ENCODE data around the gene PAWR. TPM values are rescaled to one million over a fixed set of nuclear protein-coding genes. Genes with fewer than 3 reads are reported as not detected.
"Not testable (repeated sequence)": the region's sequence is repeated elsewhere in the genome, so short reads cannot be mapped to it uniquely, and the experiment has no call there.

PAWR gene
- total RNA-seq, 1 experiment from 2014 or later, result 153 TPM

GRCh38 chr12:79687711-79688260 lies 3.0 kb downstream of the PAWR start:
- peak; percentile 25 for DNase-seq (ENCODE audit: low read depth)

DNA sequence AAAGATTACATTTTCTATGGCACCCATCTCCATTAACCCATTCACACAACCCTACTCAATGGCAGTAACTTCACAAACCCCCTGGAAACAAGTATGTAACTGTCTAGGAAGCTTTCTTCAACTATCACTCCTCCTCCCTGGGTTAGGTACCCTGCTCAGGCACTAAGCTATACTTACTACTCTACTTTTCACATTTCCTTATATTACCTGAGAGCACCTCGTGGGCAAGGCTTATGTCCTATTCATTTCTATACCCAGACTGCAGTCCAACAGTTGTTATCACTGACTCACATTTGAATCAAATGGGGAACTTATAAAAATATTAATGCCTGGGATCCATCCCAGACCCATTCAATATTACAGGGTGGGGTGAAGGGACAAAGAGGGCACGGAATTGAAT lies 4.6 kb downstream of the PAWR start:
- DNase-seq (ENCODE audit: low read depth), result peak; percentile 24

DNA sequence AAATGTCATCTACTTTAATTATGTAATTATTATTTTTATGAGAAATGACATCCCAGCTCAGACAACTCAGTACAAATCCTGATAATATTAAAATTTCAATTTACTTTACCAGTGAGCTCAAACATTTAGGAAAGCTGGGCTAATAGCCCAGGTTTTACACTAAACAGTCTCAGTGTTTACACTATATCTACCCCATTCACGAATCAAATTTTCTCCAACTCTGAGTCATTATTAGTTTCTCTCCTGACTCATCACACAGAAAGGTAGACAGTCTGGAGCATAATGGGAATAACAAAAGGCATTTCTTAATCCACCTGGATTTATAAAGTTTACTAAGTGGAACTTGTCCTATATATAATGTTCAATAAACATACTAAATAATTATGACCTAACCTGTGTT lies 5.7 kb downstream of the PAWR start:
- DNase-seq (ENCODE audit: low read depth), result peak; percentile 75

DNA sequence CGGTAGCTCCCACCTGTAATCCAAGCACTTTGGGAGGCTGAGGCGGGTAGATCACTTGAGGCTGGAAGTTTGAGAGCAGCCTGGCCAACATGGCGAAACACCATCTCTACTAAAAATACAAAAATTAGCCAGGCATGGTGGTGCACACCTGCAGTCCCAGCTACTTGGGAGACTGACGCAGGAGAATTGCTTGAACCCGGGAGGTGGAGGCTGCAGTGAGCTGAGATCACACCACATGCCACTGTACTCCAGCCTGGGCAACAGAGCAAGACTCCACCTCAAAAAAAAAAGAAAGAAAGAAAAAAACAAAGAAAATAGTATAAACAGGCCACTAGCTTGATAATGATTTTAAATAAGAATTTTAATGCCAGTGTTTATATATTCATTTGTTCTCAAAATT lies 6.4 kb downstream of the PAWR start:
- DNase-seq (ENCODE audit: low read depth), result not testable (repeated sequence)

GRCh38 chr12:79682593-79682992 lies 8.2 kb downstream of the PAWR start:
- no peak for DNase-seq (ENCODE audit: low read depth)

- peak; percentile 66 for DNase-seq (ENCODE audit: low read depth)
These were observed 9.7 kb downstream of the PAWR start for GRCh38 chr12:79681008-79681590.

DNA sequence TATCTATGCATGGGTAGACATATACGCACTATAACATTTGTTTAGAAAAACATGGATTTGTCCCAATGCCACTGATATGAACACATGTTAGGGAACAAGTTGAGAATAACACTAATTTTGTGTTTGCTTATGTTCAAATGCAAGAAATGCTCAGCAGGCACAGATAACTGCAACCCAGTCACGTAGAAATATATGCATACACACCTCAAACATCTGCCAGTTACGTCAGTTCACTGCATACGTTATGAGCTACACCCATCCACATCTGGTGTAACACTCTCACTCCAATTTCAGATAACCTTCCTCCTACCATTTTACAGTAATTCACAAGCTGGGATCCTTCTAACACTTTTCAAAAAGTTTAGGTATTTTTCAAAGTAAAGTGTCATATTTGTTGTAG lies 10.7 kb downstream of the PAWR start:
- no peak for DNase-seq (ENCODE audit: low read depth)

- DNase-seq (ENCODE audit: low read depth), result no peak
These were observed 12.5 kb downstream of the PAWR start for GRCh38 chr12:79678306-79678705.

GRCh38 chr12:79677672-79678071 lies 13.1 kb downstream of the PAWR start:
- DNase-seq (ENCODE audit: low read depth), result no peak

DNA sequence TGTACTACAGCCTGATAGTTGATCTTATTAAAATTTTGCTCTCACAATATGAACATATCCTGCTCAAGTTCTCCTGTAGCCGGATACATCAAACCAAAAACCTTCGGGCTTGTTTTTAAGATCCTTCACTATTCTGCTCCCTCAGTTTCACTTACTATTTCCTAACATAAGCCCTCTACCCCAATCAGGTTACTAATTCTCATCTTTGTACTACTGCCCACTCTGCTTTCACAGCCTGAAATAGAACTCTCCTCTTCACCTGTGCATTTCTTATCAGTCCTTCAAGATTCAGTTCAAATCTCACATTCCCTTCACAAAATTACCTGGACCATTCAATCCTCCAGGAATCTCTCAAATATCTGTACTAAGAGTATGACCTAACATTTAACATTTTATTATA lies 14.2 kb downstream of the PAWR start:
- DNase-seq (ENCODE audit: low read depth), result no peak

DNA sequence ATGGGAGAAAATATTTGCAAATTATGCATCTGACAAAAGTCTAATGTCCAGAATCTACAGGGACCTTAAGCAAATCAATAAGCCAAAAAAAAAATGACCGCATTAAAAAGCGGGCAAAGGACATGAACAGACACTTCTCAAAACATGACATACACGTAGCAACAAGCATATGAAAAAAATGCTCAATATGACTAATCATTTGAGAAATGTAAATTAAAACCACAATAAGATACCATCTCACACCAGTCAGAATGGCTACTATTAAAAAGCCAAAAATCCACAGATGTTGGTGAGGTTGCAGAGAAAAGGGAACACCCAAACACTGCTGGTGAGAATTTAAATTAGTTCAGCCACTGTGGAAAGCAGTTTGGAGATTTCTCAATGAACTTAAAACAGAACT lies 16.1 kb downstream of the PAWR start:
- DNase-seq (ENCODE audit: low read depth), result peak; percentile 51

DNA sequence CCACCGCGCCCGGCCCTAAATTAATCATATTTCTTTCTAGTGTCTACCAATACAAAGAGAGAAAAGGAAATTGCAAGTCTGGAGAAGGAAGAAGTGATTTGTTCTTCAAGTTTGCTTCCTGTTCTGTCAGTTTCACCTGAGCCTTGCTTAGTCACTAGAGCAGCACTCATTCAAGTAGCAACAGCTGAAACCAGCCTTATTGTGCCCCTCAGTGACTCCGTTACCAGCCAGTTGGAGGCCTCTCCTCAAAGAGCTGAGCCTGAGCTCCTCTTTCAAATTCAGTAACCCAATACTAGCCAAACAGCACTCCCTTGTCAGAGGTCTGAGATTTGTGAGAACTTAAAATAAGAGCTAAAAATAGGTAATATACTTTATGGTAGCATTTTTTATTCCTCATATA lies 17.4 kb downstream of the PAWR start:
- no peak for DNase-seq (ENCODE audit: low read depth)

DNA sequence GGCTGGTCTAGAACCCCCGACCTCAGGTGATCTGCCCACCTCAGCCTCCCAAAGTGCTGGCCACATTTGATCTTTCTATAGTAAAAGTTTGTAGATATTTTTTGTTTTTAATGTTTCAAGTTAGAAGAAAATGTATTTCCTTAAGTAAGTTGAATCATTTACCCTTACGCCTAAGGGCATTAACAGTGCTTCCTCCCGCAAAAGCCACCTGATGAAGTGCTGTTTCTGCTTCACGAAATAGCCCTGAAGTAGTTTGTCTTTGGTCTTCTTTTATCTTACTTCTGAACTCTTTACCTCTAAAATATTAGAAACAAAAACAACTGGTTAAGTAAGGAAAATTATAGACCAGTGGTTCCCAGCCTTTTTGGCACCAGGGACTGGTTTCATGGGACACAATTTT lies 22.7 kb downstream of the PAWR start:
- DNase-seq (ENCODE audit: low read depth), result no peak

GRCh38 chr12:79665212-79665887 lies 25.4 kb downstream of the PAWR start:
- DNase-seq (ENCODE audit: low read depth), result no peak

DNA sequence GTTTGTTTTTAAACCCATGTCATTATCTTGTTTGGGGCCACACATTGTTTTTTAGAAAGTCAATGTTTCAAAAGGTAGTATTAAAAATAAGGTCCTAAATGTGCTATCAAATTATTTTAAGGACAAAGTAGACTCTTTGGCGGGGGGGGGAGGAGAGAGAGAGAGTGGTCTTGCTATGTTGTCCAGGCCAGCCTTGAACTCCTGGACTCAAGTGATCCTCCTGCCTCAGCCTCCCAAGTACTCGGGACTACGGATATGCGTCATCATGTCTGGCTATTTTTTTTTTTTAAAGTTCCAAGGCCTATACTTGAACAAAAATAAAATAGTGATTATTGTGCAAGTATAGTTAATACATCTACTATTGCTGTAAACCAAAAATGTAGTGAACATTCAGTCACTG lies 26.2 kb downstream of the PAWR start:
- no peak for DNase-seq (ENCODE audit: low read depth)

DNA sequence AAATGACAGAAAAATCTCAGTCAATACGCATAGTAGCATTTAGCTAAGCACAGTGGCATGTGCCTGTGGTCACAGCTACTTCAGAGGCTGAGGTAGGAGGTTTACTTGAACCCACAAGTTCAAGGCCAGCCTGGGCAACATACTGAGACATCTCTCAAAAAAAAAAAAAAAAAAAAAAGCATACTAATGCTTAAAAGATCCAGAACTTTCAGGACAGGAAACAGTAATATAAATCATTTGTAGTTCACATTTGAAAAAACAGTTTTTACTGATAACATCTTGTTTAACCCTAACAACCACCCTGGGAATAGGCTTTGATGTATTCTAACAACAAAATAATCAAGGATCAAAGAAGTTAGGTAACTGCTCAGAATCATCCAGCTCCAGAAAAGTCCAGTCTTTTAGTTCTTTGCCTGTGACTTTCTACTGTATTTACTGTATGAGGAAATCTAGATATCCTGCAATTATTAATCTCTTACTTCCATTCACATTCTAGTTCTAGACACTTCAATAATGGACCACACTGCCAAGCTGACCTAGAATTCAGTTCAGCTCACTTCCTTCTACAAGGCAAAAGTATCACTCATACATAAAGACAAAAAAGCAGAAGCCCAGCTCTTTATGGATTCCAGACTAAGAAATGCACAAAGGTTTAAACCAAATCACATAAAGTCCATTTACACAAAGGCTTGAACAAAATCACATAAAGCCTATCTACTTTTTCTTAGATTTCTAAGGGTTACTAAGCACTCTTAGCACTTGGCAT lies 28.5 kb downstream of the PAWR start:
- DNase-seq (ENCODE audit: low read depth), result no peak

DNA sequence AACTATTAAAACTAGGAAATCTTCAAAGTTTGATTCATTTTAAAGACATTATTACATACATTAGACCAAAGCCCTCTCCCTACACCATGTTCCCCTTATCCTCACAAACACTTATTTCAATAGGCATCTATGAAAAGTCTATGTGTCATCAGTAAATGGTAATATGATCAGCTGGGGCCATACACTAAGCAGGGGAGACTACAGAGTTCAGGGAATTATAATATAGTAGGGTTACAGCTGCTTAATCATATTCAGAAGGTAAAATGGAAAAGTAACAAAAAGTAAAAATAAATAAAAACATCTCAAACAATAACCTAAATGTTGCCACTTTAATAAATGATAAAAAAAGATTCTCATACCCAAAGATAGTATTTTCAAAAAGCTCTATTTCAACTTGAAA lies 29.1 kb downstream of the PAWR start:
- peak; percentile 24 for DNase-seq (ENCODE audit: low read depth)

GRCh38 chr12:79659961-79660431 lies 30.8 kb downstream of the PAWR start:
- no peak for DNase-seq (ENCODE audit: low read depth)

GRCh38 chr12:79658221-79658620 lies 32.5 kb downstream of the PAWR start:
- no peak for DNase-seq (ENCODE audit: low read depth)

DNA sequence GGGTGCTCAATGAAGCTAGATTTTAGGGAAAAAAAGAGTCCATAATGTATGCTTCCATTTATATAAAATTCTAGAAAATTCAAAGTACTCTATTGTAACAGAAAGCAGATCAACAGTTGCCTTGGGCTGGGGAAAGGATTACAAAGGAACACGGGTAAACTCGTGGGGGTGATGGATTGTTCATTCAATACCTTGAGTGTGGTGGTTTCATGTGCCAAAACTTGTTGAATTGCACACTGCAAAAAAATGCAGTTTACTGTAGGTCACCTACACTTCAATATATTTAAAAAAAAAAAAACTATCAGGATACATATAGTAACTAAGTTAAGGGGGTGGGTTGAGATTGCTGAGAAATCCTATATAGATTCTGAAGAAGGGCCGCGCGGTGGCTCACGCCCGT lies 33.6 kb downstream of the PAWR start:
- no peak for DNase-seq (ENCODE audit: low read depth)

GRCh38 chr12:79655036-79655435 lies 35.7 kb downstream of the PAWR start:
- DNase-seq (ENCODE audit: low read depth), result no peak

GRCh38 chr12:79652521-79652920 lies 38.2 kb downstream of the PAWR start:
- DNase-seq (ENCODE audit: low read depth), result no peak

Measured in HT1080 (cell line).